ENCODE measurements around the gene MOSPD3.

DNA sequence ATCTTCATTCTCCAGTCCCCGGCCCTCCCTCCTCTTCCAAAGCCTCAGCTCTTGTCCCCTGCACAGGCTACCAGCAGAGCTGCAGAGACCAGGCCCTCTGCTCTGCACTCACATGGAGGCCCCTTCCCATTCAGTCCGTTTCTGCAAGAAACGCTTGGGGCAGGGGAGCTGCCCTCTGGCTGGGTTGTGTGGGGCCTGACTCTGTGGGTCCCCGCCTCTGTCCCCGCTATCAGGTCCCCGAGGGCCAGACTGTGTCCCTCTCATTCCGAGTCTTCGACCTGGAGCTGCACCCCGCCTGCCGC lies 8.7 kb upstream of the MOSPD3 start:
- no peak for TF ChIP-seq JUNB (IDR thresholded peaks at IDR 0.05; ENCODE audit: unreplicated experiment)
- TF ChIP-seq, protein P1, sequence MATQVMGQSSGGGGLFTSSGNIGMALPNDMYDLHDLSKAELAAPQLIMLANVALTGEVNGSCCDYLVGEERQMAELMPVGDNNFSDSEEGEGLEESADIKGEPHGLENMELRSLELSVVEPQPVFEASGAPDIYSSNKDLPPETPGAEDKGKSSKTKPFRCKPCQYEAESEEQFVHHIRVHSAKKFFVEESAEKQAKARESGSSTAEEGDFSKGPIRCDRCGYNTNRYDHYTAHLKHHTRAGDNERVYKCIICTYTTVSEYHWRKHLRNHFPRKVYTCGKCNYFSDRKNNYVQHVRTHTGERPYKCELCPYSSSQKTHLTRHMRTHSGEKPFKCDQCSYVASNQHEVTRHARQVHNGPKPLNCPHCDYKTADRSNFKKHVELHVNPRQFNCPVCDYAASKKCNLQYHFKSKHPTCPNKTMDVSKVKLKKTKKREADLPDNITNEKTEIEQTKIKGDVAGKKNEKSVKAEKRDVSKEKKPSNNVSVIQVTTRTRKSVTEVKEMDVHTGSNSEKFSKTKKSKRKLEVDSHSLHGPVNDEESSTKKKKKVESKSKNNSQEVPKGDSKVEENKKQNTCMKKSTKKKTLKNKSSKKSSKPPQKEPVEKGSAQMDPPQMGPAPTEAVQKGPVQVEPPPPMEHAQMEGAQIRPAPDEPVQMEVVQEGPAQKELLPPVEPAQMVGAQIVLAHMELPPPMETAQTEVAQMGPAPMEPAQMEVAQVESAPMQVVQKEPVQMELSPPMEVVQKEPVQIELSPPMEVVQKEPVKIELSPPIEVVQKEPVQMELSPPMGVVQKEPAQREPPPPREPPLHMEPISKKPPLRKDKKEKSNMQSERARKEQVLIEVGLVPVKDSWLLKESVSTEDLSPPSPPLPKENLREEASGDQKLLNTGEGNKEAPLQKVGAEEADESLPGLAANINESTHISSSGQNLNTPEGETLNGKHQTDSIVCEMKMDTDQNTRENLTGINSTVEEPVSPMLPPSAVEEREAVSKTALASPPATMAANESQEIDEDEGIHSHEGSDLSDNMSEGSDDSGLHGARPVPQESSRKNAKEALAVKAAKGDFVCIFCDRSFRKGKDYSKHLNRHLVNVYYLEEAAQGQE (IDR thresholded peaks at IDR 0.05; ENCODE audit: unreplicated experiment): no peak
- TF ChIP-seq, protein P2, sequence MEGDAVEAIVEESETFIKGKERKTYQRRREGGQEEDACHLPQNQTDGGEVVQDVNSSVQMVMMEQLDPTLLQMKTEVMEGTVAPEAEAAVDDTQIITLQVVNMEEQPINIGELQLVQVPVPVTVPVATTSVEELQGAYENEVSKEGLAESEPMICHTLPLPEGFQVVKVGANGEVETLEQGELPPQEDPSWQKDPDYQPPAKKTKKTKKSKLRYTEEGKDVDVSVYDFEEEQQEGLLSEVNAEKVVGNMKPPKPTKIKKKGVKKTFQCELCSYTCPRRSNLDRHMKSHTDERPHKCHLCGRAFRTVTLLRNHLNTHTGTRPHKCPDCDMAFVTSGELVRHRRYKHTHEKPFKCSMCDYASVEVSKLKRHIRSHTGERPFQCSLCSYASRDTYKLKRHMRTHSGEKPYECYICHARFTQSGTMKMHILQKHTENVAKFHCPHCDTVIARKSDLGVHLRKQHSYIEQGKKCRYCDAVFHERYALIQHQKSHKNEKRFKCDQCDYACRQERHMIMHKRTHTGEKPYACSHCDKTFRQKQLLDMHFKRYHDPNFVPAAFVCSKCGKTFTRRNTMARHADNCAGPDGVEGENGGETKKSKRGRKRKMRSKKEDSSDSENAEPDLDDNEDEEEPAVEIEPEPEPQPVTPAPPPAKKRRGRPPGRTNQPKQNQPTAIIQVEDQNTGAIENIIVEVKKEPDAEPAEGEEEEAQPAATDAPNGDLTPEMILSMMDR (conservative IDR thresholded peaks at IDR 0.05; ENCODE audit: low read depth in 2 of 2): no peak
- no peak for TF ChIP-seq EZH2phosphoT487 (IDR thresholded peaks at IDR 0.05; ENCODE audit: unreplicated experiment)
- no peak for TF ChIP-seq POLR2AphosphoS5 (IDR thresholded peaks at IDR 0.05; ENCODE audit: low read depth)
- no peak for TF ChIP-seq EZH2 (IDR thresholded peaks at IDR 0.05; ENCODE audit: low read depth, unreplicated experiment)
- no peak for TF ChIP-seq CREB1 (CRISPR knock-in tag; IDR thresholded peaks at IDR 0.05; ENCODE audit: low read depth)
- TF ChIP-seq ZNF331 (CRISPR knock-in tag; IDR thresholded peaks at IDR 0.05; ENCODE audit: low read depth): no peak

Measured in GM23338 (cell line).